ENCODE results near the gene COL4A6.

DNA sequence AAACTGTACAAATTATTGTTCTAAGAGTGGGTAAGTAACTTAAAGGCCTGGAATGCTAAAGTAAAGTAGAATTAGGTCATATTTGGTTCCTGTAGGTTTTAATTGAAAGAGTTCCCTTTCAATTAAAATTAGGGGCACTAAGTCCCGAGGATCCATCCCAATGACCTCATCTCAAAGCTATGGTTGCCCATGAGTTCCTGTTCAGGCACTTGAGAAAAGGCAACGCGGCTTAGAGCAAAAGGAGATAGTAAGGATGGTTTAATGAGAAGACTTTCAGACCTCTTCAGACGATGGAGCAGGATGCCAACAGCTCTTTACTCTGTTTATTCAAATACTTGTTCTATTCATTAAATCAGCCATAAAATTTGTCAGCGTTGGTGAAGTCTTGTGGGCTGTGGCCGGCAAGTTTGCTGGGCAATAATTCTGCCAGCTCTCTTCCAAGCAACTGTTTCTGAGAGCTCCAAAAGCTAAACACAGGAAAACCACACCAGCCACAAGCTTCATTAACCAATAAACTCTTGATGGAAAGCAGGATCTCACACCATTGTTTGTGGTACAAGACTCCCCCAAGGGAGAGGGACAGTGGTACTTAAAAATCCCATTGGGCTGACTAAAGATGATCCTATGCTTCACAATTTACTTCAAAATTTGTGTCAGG, 167.4 kb downstream of the COL4A6 start:
- TF ChIP-seq CTCF (conservative IDR thresholded peaks at IDR 0.05), result no peak
- no peak for TF ChIP-seq ZFX (IDR thresholded peaks at IDR 0.05)

Measured in C4-2B (cell line).